ENCODE measurements around the gene DCANP1.

DNA sequence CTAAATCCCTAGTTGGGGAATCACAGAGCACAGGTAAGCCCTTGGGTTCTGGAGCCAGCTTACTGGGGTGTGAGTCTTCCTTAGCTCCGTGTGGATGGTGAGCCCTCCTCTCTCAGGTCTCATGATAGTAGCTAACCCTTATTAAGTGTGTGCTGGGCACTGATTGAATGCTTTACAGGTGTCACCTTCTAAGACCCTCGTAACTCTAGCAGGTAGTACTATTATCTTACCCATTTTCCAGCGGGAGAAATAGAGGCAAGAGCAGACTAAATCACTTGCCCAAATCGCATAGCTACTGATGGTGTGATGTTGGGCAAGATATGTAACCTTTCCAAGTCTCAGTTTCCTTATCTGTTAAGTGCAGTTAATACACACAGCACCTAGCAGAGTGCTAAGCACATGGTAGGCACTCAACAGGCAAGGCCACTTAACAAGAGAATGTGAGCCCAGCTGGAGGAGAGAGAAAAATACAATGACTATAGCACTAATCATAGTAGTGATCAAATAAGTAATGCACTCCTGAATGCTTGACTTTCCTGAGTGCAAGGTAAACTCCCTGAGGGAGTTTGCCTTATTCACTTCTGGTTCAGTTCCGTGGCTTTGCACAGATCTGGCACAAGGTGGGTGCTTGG is at the start of gene DCANP1:
- TF ChIP-seq POLR2A (IDR thresholded peaks at IDR 0.05; ENCODE audit: low read length) (no peak), GATA1 (IDR thresholded peaks at IDR 0.05; ENCODE audit: low read depth, low read length) (no peak)

Data from erythroblast (primary cell).